Measurements from ENCODE around the gene SAFB.

- TF ChIP-seq CTCF (IDR thresholded peaks at IDR 0.05) (no peak), POLR2A (IDR thresholded peaks at IDR 0.05) (no peak)
These were observed 41.6 kb downstream of the SAFB start for GRCh38 chr19:5664515-5664914.
